Neuronal stem cell (in vitro differentiated cells): ENCODE results near the gene FAM107B.

ENCODE experiments used
- DNase-seq: peaks from one replicate; pipeline ENCODE4 v3.0.0-alpha.2; 2013; ENCODE audit warnings: low spot score
- H2AFZ ChIP-seq: one replicate; pipeline ENCODE4 v1.6.1; 2013; ENCODE audit warnings: mild to moderate bottlenecking, low read length, inconsistent platforms
- H2AK5ac ChIP-seq: 2 replicates; pipeline ENCODE4 v1.6.1; 2013; ENCODE audit warnings: low read depth, mild to moderate bottlenecking, inconsistent platforms, low read length, moderate library complexity, mixed read lengths
- H2BK120ac ChIP-seq: 2 replicates; pipeline ENCODE4 v1.6.1; 2013; ENCODE audit warnings: low read depth, mild to moderate bottlenecking, inconsistent platforms, low read length, moderate library complexity, mixed read lengths
- H2BK12ac ChIP-seq: one replicate; pipeline ENCODE4 v1.6.1; 2013; ENCODE audit warnings: low read length, inconsistent platforms
- H2BK15ac ChIP-seq: 2 replicates; pipeline ENCODE4 v1.6.1; 2013; ENCODE audit warnings: mild to moderate bottlenecking, low read length, inconsistent platforms, mixed read lengths
- H2BK5ac ChIP-seq: one replicate; pipeline ENCODE4 v1.6.1; 2013; ENCODE audit warnings: inconsistent platforms, mild to moderate bottlenecking, low read length, moderate library complexity
- H3K14ac ChIP-seq: one replicate; pipeline ENCODE4 v1.6.1; 2013; ENCODE audit warnings: low read length, inconsistent platforms
- H3K18ac ChIP-seq: 2 replicates; pipeline ENCODE4 v1.6.1; 2013; ENCODE audit warnings: low read length, inconsistent platforms
- H3K23ac ChIP-seq: 2 replicates; pipeline ENCODE4 v1.6.1; 2013; ENCODE audit warnings: low read depth, mild to moderate bottlenecking, mixed read lengths, low read length, inconsistent platforms; ENCODE audit not compliant: poor library complexity
- H3K27ac ChIP-seq: replicated peaks from 3 replicates; pipeline ENCODE4 v1.5.1; 2013; ENCODE audit warnings: low read length, inconsistent platforms
- H3K27me3 ChIP-seq, 3 experiments: 2 replicates each; pipeline ENCODE4 v1.6.1; 2013; ENCODE audit warnings: low read length in 3 of 3, mild to moderate bottlenecking in 2 of 3, inconsistent platforms in 1 of 3, low read depth in 1 of 3, mixed read lengths in 1 of 3, moderate library complexity in 1 of 3; ENCODE audit not compliant: control insufficient read depth in 3 of 3, insufficient read depth in 3 of 3
- H3K36me3 ChIP-seq, 2 donors: replicated peaks in 1 of 2; 2 replicates each; pipeline ENCODE4 v1.6.1; 2013; ENCODE audit warnings: low read length in 2 of 2; ENCODE audit not compliant: control insufficient read depth in 2 of 2, insufficient read depth in 2 of 2
- H3K4ac ChIP-seq: 2 replicates; pipeline ENCODE4 v1.6.1; 2013; ENCODE audit warnings: inconsistent platforms, mild to moderate bottlenecking, low read length, moderate library complexity
- H3K4me1 ChIP-seq, 2 donors: 1 replicate in 1 of 2; 2 replicates in 1 of 2; pipeline ENCODE4 v1.6.1; 2013; ENCODE audit warnings: low read length in 2 of 2, low read depth in 1 of 2; ENCODE audit not compliant: control insufficient read depth in 2 of 2, insufficient read depth in 1 of 2
- H3K4me2 ChIP-seq: one replicate; pipeline ENCODE4 v1.6.1; 2013; ENCODE audit warnings: mild to moderate bottlenecking, low read length, inconsistent platforms; ENCODE audit not compliant: insufficient read depth, poor library complexity, severe bottlenecking
- H3K4me3 ChIP-seq, 2 donors: 2 replicates each; pipeline ENCODE4 v1.5.1; 2013; ENCODE audit warnings: low read length in 2 of 2, mild to moderate bottlenecking in 2 of 2, inconsistent platforms in 1 of 2, moderate library complexity in 1 of 2
- H3K79me1 ChIP-seq: one replicate; pipeline ENCODE4 v1.6.1; 2013; ENCODE audit warnings: low read depth, mild to moderate bottlenecking, inconsistent platforms, low read length, moderate library complexity
- H3K9ac ChIP-seq: one replicate; pipeline ENCODE4 v1.6.1; 2013; ENCODE audit warnings: mild to moderate bottlenecking, low read depth, low read length, inconsistent platforms; ENCODE audit not compliant: poor library complexity
- H3K9me3 ChIP-seq, 2 donors: replicated peaks in 1 of 2; 2 replicates each; pipeline versions ENCODE3 to v1.6.1; 2013; ENCODE audit warnings: low read length in 2 of 2, mild to moderate bottlenecking in 2 of 2, inconsistent platforms in 1 of 2, low read depth in 1 of 2, mixed read lengths in 1 of 2, moderate library complexity in 1 of 2; ENCODE audit not compliant: control insufficient read depth in 2 of 2, insufficient read depth in 1 of 2
- H4K8ac ChIP-seq: one replicate; pipeline ENCODE4 v1.6.1; 2013; ENCODE audit warnings: low read depth, mild to moderate bottlenecking, inconsistent platforms, low read length, moderate library complexity
- H4K91ac ChIP-seq: one replicate; pipeline ENCODE4 v1.6.1; 2013; ENCODE audit warnings: low read length, low read depth, mild to moderate bottlenecking, inconsistent platforms; ENCODE audit not compliant: poor library complexity
- WGBS, 2 donors: extraction: QIAGEN DNeasy Blood & Tissue Kit; methylation state at CpG; one replicate each; pipeline ENCODE4 v1.1.7; 2013; ENCODE audit warnings: missing lambda C conversion rate in 2 of 2, mixed read lengths in 1 of 2; ENCODE audit not compliant: insufficient read length in 2 of 2, insufficient replicate concordance in 1 of 2; ENCODE audit errors: extremely low coverage in 2 of 2; 5-methylcytosine and 5-hydroxymethylcytosine counted together

FAM107B gene

DNA sequence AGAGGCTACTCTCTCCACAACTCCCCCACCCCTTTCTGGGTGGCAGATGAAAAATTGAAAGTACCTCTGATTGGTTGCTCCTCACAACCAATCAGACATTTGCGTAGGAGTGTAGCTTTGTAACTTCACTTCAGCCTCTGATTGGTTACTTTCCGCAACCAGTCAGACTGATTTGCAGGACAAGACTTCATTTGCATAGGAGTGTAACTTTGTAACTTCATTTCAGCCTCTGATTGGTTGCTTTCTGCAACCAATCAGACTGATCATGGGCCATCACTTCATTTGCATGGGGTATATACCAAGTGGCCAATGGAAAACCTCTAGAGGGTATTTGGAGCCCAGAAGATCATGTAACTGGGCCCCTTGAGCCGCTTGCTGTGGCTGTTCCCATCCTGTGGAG, 37.6 kb upstream of the FAM107B start:
- H4K8ac ChIP-seq = no peak overlapping the region
- no peaks in the 10 kb centered on the region for H3K36me3 ChIP-seq
- no peak overlapping the region for H3K4me3 ChIP-seq
- peaks cover 0 to 3% (median 0%) of the 10 kb centered on the region in 3 experiments for H3K27me3 ChIP-seq
- H2BK120ac ChIP-seq = no peak overlapping the region
- H3K23ac ChIP-seq = no peak overlapping the region
- DNase-seq = no peak
- H2BK12ac ChIP-seq = no peak overlapping the region
- no peak overlapping the region for H3K9ac ChIP-seq
- no peaks in the 10 kb centered on the region for H3K4me1 ChIP-seq
- no peak overlapping the region for H3K14ac ChIP-seq
- no peak overlapping the region for H2BK5ac ChIP-seq
- no peak overlapping the region for H3K18ac ChIP-seq
- H3K4me2 ChIP-seq = no peak overlapping the region
- no peaks in the 10 kb centered on the region for H3K79me1 ChIP-seq
- no peak overlapping the region for H2AK5ac ChIP-seq
- no peak overlapping the region for H3K27ac ChIP-seq
- no peak overlapping the region for H4K91ac ChIP-seq
- no peaks in the 10 kb centered on the region for H3K9me3 ChIP-seq
- H2BK15ac ChIP-seq = no peak overlapping the region
- H3K4ac ChIP-seq = no peak overlapping the region
- H2AFZ ChIP-seq = peak overlapping the region; percentile 41
- no CpG with 5 or more reads among the region's 3 CpGs for WGBS, 2 donors

- Histone ChIP-seq H2BK12ac (no peak overlapping the region), H3K4me2 (no peak overlapping the region), H3K23ac (no peak overlapping the region), H2BK120ac (no peak overlapping the region), H3K27ac (no peak overlapping the region), H3K36me3 (no peaks in the 10 kb centered on the region), H3K79me1 (no peaks in the 10 kb centered on the region), H3K4me3 (no peak overlapping the region), H2BK5ac (no peak overlapping the region), H3K9ac (no peak overlapping the region), H4K8ac (no peak overlapping the region), H3K18ac (no peak overlapping the region), H3K4ac (no peak overlapping the region), H3K27me3 (peaks cover 0 to 3% (median 0%) of the 10 kb centered on the region in 3 experiments), H3K9me3 (no peaks in the 10 kb centered on the region), H3K14ac (no peak overlapping the region), H3K4me1 (no peaks in the 10 kb centered on the region), H4K91ac (no peak overlapping the region), H2AFZ (no peak overlapping the region), H2BK15ac (no peak overlapping the region), H2AK5ac (no peak overlapping the region)
- DNase-seq = no peak
- WGBS, 2 donors = no CpG with 5 or more reads among the region's 9 CpGs
These were observed 36.6 kb upstream of the FAM107B start for GRCh38 chr10:14810969-14811953.

DNA sequence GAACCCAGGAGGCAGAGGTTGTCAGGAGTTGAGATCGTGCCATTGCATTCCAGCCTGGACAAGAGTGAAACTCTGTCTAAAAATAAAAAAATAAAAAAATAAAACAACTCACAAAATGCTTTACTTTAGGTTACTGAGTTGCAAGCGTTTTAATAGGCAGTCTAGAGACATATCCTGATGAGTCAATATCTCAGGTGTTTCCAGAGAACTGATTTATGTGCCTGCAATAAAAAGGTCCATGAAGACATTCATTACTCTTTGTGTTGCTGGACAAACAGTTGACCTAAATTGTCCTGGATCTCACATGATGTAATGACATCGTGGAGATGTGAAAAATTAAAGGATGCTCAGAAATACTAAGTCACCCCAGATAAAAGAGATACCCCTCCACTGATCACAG, 31.6 kb upstream of the FAM107B start:
- H2AFZ ChIP-seq = no peak overlapping the region
- no peak overlapping the region for H3K14ac ChIP-seq
- H2BK12ac ChIP-seq = no peak overlapping the region
- H3K18ac ChIP-seq = no peak overlapping the region
- H3K4me2 ChIP-seq = no peak overlapping the region
- H2AK5ac ChIP-seq = no peak overlapping the region
- H2BK120ac ChIP-seq = no peak overlapping the region
- WGBS, 2 donors = no CpG with 5 or more reads among the region's 3 CpGs
- DNase-seq = no peak
- no peak overlapping the region for H2BK5ac ChIP-seq
- H4K91ac ChIP-seq = no peak overlapping the region
- H3K23ac ChIP-seq = no peak overlapping the region
- H4K8ac ChIP-seq = no peak overlapping the region
- no peak overlapping the region for H2BK15ac ChIP-seq
- H3K27ac ChIP-seq = no peak overlapping the region
- H3K9ac ChIP-seq = no peak overlapping the region
- no peaks in the 10 kb centered on the region for H3K36me3 ChIP-seq
- H3K4me3 ChIP-seq = no peak overlapping the region
- H3K27me3 ChIP-seq = peaks cover 0 to 6% (median 0%) of the 10 kb centered on the region in 3 experiments
- H3K4me1 ChIP-seq = no peaks in the 10 kb centered on the region
- no peak overlapping the region for H3K4ac ChIP-seq
- no peaks in the 10 kb centered on the region for H3K79me1 ChIP-seq
- peaks cover 0 to 2% of the 10 kb centered on the region in 2 donors for H3K9me3 ChIP-seq

DNA sequence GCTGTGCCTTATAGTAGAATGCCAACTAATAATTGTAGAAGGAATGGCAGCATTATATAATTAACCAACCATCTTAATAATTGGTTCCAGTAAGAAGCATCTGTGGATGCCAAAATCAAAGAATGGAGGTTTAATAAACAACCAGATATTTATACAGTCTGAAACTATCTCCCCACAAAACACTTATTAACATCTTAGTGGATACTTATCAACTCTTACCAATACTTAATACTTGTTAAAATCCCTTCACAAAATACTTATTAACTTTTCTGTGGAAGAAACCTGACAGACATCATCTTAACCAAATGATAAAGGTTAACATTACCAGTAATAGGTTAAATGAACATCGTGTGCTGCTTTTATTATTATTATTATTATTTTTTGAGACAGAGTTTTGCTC, 29.1 kb upstream of the FAM107B start:
- Histone ChIP-seq H3K4me1 (no peaks in the 10 kb centered on the region), H3K18ac (no peak overlapping the region), H3K36me3 (no peaks in the 10 kb centered on the region), H3K14ac (no peak overlapping the region), H3K9me3 (peaks cover 0 to 2% of the 10 kb centered on the region in 2 donors), H4K8ac (no peak overlapping the region), H3K79me1 (no peaks in the 10 kb centered on the region), H2BK15ac (no peak overlapping the region), H3K9ac (no peak overlapping the region), H2BK120ac (no peak overlapping the region), H3K4me2 (no peak overlapping the region), H3K27me3 (peaks cover 0 to 6% (median 0%) of the 10 kb centered on the region in 3 experiments), H4K91ac (no peak overlapping the region), H2BK12ac (no peak overlapping the region), H3K4me3 (no peak overlapping the region), H3K27ac (no peak overlapping the region), H3K4ac (no peak overlapping the region), H2BK5ac (no peak overlapping the region), H3K23ac (no peak overlapping the region), H2AFZ (no peak overlapping the region), H2AK5ac (no peak overlapping the region)
- no CpG with 5 or more reads among the region's 1 CpG for WGBS, 2 donors
- no peak for DNase-seq
